Measurements from ENCODE around the gene CCDC200. TPM values are rescaled to one million over a fixed set of nuclear protein-coding genes. Genes with fewer than 3 reads are reported as not detected.
"Not testable (repeated sequence)": the region's sequence is repeated elsewhere in the genome, so short reads cannot be mapped to it uniquely, and the experiment has no call there.

Gene CCDC200
- total RNA-seq (2021; ENCODE audit: unreplicated experiment) = not detected
- 0.52 and 0.85 TPM in 2 replicates for polyA plus RNA-seq (2012)
- percentile 37 among the genes with signal in this experiment for Bru-seq, nascent RNA
- BruChase-seq, experiment 1, labeled RNA remaining after a 6-hour chase = percentile 44 among the genes with signal in this experiment
- BruChase-seq, experiment 2, labeled RNA remaining after a 2-hour chase = percentile 44 among the genes with signal in this experiment
- long read RNA-seq, partial matches to known transcripts = 0 of 22 reads
- long read RNA-seq, other reads (novel, unspliced or antisense) = 22 of 22 reads

- peak; percentile 38 for ATAC-seq
- H3K9me3 ChIP-seq (ENCODE audit: control insufficient read depth in 1 of 2, insufficient read depth in 1 of 2, low read depth in 1 of 2, low read length in 2 of 2); H3K27me3 ChIP-seq (ENCODE audit: insufficient read depth, low read length); H4K20me1 ChIP-seq (ENCODE audit: insufficient read depth); CTCF ChIA-PET; POLR2A ChIA-PET; H3K27ac ChIP-seq (ENCODE audit: low read depth, low read length); H3K4me2 ChIP-seq (ENCODE audit: low read length); H3K4me1 ChIP-seq (ENCODE audit: control insufficient read depth in 1 of 2, insufficient read depth in 2 of 2, low read length in 2 of 2); H3K9ac ChIP-seq (ENCODE audit: low read length); H3K36me3 ChIP-seq (ENCODE audit: control insufficient read depth in 1 of 2, insufficient read depth in 2 of 2, low read length in 2 of 2); RAD21 ChIA-PET (ENCODE audit: low non-redundant PET in 1 of 2, low total read pairs in 2 of 2, uncharacterized antibody in 2 of 2, unreplicated experiment in 2 of 2); DNase-seq (ENCODE audit: low read depth, low spot score); H3K79me2 ChIP-seq (ENCODE audit: insufficient read depth, low read length); H3K4me3 ChIP-seq (replicated peaks in 1 of 2; ENCODE audit: low read depth in 1 of 2, low read length in 2 of 2); intact Hi-C loops (cut with micrococcal nuclease); BruUV-seq (replicated peaks); H2AFZ ChIP-seq (ENCODE audit: low read depth, low read length, poor library complexity, severe bottlenecking); H3K9me2 ChIP-seq (ENCODE audit: insufficient read depth): not testable (repeated sequence)
Observed at GRCh38 chr17:43228020-43228782, at the start of gene CCDC200. TSS of gene CCDC200 (minus strand) at chr17:43228623. CDS start at chr17:43228554, 69 bp downstream.

GRCh38 chr17:43272914-43273313, 44.5 kb upstream of the CCDC200 start:
- CTCF ChIA-PET; RAD21 ChIA-PET (ENCODE audit: low non-redundant PET in 1 of 2, low total read pairs in 2 of 2, uncharacterized antibody in 2 of 2, unreplicated experiment in 2 of 2); H2AFZ ChIP-seq (ENCODE audit: low read depth, low read length, poor library complexity, severe bottlenecking); H3K27ac ChIP-seq (ENCODE audit: low read depth, low read length); H3K27me3 ChIP-seq (ENCODE audit: insufficient read depth, low read length); H3K9me3 ChIP-seq (ENCODE audit: control insufficient read depth in 1 of 2, insufficient read depth in 1 of 2, low read depth in 1 of 2, low read length in 2 of 2); H3K36me3 ChIP-seq (ENCODE audit: control insufficient read depth in 1 of 2, insufficient read depth in 2 of 2, low read length in 2 of 2); H3K9ac ChIP-seq (ENCODE audit: low read length); DNase-seq (ENCODE audit: low read depth, low spot score); H3K4me2 ChIP-seq (ENCODE audit: low read length); H4K20me1 ChIP-seq (ENCODE audit: insufficient read depth); intact Hi-C loops (cut with micrococcal nuclease); H3K4me1 ChIP-seq (ENCODE audit: control insufficient read depth in 1 of 2, insufficient read depth in 2 of 2, low read length in 2 of 2); H3K9me2 ChIP-seq (ENCODE audit: insufficient read depth); POLR2A ChIA-PET; H3K4me3 ChIP-seq (replicated peaks in 1 of 2; ENCODE audit: low read depth in 1 of 2, low read length in 2 of 2); H3K79me2 ChIP-seq (ENCODE audit: insufficient read depth, low read length): not testable (repeated sequence)
- ATAC-seq = peak; percentile 84
- TSS peak; percentile 100 for BruUV-seq (replicated peaks)

GRCh38 chr17:43272483-43272882, 44.1 kb upstream of the CCDC200 start:
- intact Hi-C loops (cut with micrococcal nuclease); POLR2A ChIA-PET; BruUV-seq (replicated peaks); H3K9ac ChIP-seq (ENCODE audit: low read length); H3K9me3 ChIP-seq (ENCODE audit: control insufficient read depth in 1 of 2, insufficient read depth in 1 of 2, low read depth in 1 of 2, low read length in 2 of 2); H3K4me3 ChIP-seq (replicated peaks in 1 of 2; ENCODE audit: low read depth in 1 of 2, low read length in 2 of 2); CTCF ChIA-PET; DNase-seq (ENCODE audit: low read depth, low spot score); H3K27me3 ChIP-seq (ENCODE audit: insufficient read depth, low read length); H3K79me2 ChIP-seq (ENCODE audit: insufficient read depth, low read length); H3K36me3 ChIP-seq (ENCODE audit: control insufficient read depth in 1 of 2, insufficient read depth in 2 of 2, low read length in 2 of 2); RAD21 ChIA-PET (ENCODE audit: low non-redundant PET in 1 of 2, low total read pairs in 2 of 2, uncharacterized antibody in 2 of 2, unreplicated experiment in 2 of 2); H4K20me1 ChIP-seq (ENCODE audit: insufficient read depth); H3K4me1 ChIP-seq (ENCODE audit: control insufficient read depth in 1 of 2, insufficient read depth in 2 of 2, low read length in 2 of 2); H3K4me2 ChIP-seq (ENCODE audit: low read length); H3K27ac ChIP-seq (ENCODE audit: low read depth, low read length); H2AFZ ChIP-seq (ENCODE audit: low read depth, low read length, poor library complexity, severe bottlenecking); H3K9me2 ChIP-seq (ENCODE audit: insufficient read depth): not testable (repeated sequence)
- ATAC-seq = peak; percentile 35

- peak; percentile 84 for ATAC-seq
- H3K79me2 ChIP-seq (ENCODE audit: insufficient read depth, low read length); H3K4me3 ChIP-seq (replicated peaks in 1 of 2; ENCODE audit: low read depth in 1 of 2, low read length in 2 of 2); CTCF ChIA-PET; intact Hi-C loops (cut with micrococcal nuclease); H3K27me3 ChIP-seq (ENCODE audit: insufficient read depth, low read length); RAD21 ChIA-PET (ENCODE audit: low non-redundant PET in 1 of 2, low total read pairs in 2 of 2, uncharacterized antibody in 2 of 2, unreplicated experiment in 2 of 2); H3K9me2 ChIP-seq (ENCODE audit: insufficient read depth); POLR2A ChIA-PET; H3K4me2 ChIP-seq (ENCODE audit: low read length); H2AFZ ChIP-seq (ENCODE audit: low read depth, low read length, poor library complexity, severe bottlenecking); BruUV-seq (replicated peaks); H4K20me1 ChIP-seq (ENCODE audit: insufficient read depth); H3K27ac ChIP-seq (ENCODE audit: low read depth, low read length); DNase-seq (ENCODE audit: low read depth, low spot score); H3K9me3 ChIP-seq (ENCODE audit: control insufficient read depth in 1 of 2, insufficient read depth in 1 of 2, low read depth in 1 of 2, low read length in 2 of 2); H3K9ac ChIP-seq (ENCODE audit: low read length); H3K36me3 ChIP-seq (ENCODE audit: control insufficient read depth in 1 of 2, insufficient read depth in 2 of 2, low read length in 2 of 2); H3K4me1 ChIP-seq (ENCODE audit: control insufficient read depth in 1 of 2, insufficient read depth in 2 of 2, low read length in 2 of 2): not testable (repeated sequence)
Observed at GRCh38 chr17:43270552-43271504, 42.4 kb upstream of the CCDC200 start.
